Erythroblast (primary cell): Measurements from ENCODE around the gene PPP1R2.

ENCODE experiments used
- GATA1 ChIP-seq: IDR thresholded peaks from 2 replicates; pipeline ENCODE4 v1.6.1; 2011; ENCODE audit warnings: low read depth, mild to moderate bottlenecking, control low read depth, low read length, moderate library complexity
- POLR2A ChIP-seq: IDR thresholded peaks from 2 replicates; pipeline ENCODE4 v1.6.1; 2011; ENCODE audit warnings: mild to moderate bottlenecking, low read length

GRCh38 chr3:195544634-195545033 lies 1.5 kb upstream of the PPP1R2 start:
- TF ChIP-seq POLR2A (no peak), GATA1 (no peak)
